C4-2B (cell line): Measurements from ENCODE around the gene MUC6.

Source experiments
- CTCF ChIP-seq: fragments of 450-650 bp; conservative IDR thresholded peaks from 2 replicates; pipeline ENCODE4 v1.5.1; 2017; ENCODE audit warnings: mild to moderate bottlenecking
- ZFX ChIP-seq: fragments of 450-650 bp; IDR thresholded peaks from 2 replicates; pipeline ENCODE4 v1.6.1; 2017

DNA sequence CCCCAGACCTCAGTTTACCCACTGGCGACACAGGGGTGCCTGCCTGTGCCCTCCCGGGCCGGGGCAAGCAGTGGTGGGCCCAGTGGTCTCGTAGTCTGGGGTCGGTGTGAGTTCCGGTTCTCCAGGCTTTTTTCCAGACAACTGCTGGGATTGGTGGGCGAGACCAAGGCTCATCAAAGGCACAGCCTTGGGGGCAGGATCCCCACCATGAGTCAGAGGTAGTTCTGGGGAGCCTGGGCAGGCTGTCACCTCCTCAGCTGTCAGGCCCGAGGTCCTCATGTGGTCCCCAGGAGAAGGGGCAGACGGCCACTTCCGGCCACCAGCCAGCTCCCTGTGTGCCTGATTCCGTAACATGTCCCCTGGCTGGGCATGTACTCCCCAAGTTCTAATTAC is 37.3 kb upstream of the MUC6 start:
- TF ChIP-seq CTCF: no peak
- TF ChIP-seq ZFX: no peak
